Activated T-helper 1 cell treated with anti-CD3 and anti-CD28 coated beads, Interleukin-12 subunit alpha, Interleukin-12 subunit beta, Interleukin-2, Interleukin-4 antibody, amounts not matched to agents 30 ng/mL and 10 ng/mL and 1 ng/mL, durations not matched to agents 14 hours and 24 hours and 36 hours (primary cell): ENCODE data around the gene SH3GL2. TPM values are rescaled to one million over a fixed set of nuclear protein-coding genes. Genes with fewer than 3 reads are reported as not detected.

Experiments
- DNase-seq: peaks from one replicate; pipeline ENCODE4 v3.0.0; 2021; ENCODE audit warnings: low spot score
- H3K27ac Mint-ChIP-seq: one replicate; pipeline ENCODE4 v1.8.0; 2021; ENCODE audit warnings: mild to moderate bottlenecking, mixed read lengths
- H3K27me3 Mint-ChIP-seq: one replicate; pipeline ENCODE4 v1.8.0; 2022; ENCODE audit warnings: mild to moderate bottlenecking, moderate library complexity, mixed read lengths; ENCODE audit not compliant: insufficient read depth
- H3K36me3 Mint-ChIP-seq: one replicate; pipeline ENCODE4 v1.8.0; 2021; ENCODE audit warnings: low read depth, mixed read lengths
- H3K4me1 Mint-ChIP-seq: one replicate; pipeline ENCODE4 v1.8.0; 2021; ENCODE audit warnings: low read depth, mixed read lengths
- H3K4me3 Mint-ChIP-seq: one replicate; pipeline ENCODE4 v1.8.0; 2021; ENCODE audit warnings: mild to moderate bottlenecking, moderate library complexity, mixed read lengths
- H3K9me3 Mint-ChIP-seq: one replicate; pipeline ENCODE4 v1.8.0; 2021; ENCODE audit warnings: mixed read lengths
- intact Hi-C: fragments of 100-400 bp; cut with micrococcal nuclease; formaldehyde crosslinking; loops from one replicate; pipeline ENCODE4 v1.15.1; 2024
- total RNA-seq: library from RNA; stranded (reverse); gene quantifications from 2 replicates; pipeline ENCODE4 v1.2.3, GENCODE V29; 2022

SH3GL2 gene
- total RNA-seq, 1 donor from 2014 or later, result not detected

DNA sequence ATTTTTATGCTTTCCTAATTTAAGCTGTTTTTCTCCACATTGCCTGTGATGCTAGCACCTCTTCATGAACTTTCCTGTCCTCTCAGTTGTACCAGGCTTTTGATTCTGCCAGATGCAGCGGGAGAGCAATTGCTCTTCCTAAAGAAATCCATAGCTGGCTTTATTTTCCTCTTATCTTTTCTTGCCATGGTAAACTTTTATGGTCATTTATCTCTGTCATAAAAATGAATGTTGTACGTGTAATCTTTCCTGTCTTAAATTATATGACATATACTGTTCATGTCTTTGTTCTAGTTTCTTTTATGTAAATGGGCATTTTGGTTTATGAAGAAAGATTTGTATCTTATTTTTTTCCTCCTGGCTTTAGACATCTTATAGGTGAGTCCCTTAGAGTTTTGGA, 127.5 kb downstream of the SH3GL2 start:
- intact Hi-C loops, result no loop called here

DNA sequence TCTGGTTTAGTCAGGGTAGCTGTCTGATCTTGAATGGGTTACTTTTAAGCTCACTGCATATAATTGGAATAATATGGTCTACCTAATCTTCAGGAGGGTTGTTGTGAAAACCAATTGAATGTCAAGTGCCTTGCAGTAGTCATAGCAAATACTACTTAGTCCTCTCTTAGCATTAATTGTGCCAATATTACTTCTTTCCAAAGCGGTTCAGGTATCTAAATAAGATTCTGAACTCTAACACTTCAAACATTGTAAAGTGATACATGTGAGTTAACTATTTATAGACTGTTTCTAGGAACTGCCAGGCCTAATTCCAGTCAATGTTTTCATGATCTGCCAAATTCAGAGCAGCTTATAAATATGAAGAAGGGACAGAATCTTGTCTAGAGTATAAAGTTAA, 140.2 kb downstream of the SH3GL2 start:
- no peak overlapping the region for H3K27ac Mint-ChIP-seq
- no peaks in the 10 kb centered on the region for H3K4me1 Mint-ChIP-seq
- H3K4me3 Mint-ChIP-seq, result no peak overlapping the region
- no peaks in the 10 kb centered on the region for H3K36me3 Mint-ChIP-seq
- H3K27me3 Mint-ChIP-seq, result no peaks in the 10 kb centered on the region
- peaks cover 7% of the 10 kb centered on the region for H3K9me3 Mint-ChIP-seq
- intact Hi-C loops, result no loop called here
- DNase-seq, result no peak

More for the DNA sequence above, 127.5 kb downstream of the SH3GL2 start:
- Mint-ChIP-seq H3K9me3 (no peaks in the 10 kb centered on the region), H3K4me1 (no peaks in the 10 kb centered on the region), H3K27me3 (no peaks in the 10 kb centered on the region), H3K4me3 (no peak overlapping the region), H3K27ac (no peak overlapping the region), H3K36me3 (no peaks in the 10 kb centered on the region)
- DNase-seq, result no peak

GRCh38 chr9:17721954-17722353, 143.1 kb downstream of the SH3GL2 start:
- H3K27me3 Mint-ChIP-seq, result no peaks in the 10 kb centered on the region
- no peak overlapping the region for H3K27ac Mint-ChIP-seq
- H3K9me3 Mint-ChIP-seq, result peaks cover 20% of the 10 kb centered on the region
- no peaks in the 10 kb centered on the region for H3K4me1 Mint-ChIP-seq
- H3K36me3 Mint-ChIP-seq, result no peaks in the 10 kb centered on the region
- no peak for DNase-seq
- intact Hi-C loops, result no loop called here
- no peak overlapping the region for H3K4me3 Mint-ChIP-seq

DNA sequence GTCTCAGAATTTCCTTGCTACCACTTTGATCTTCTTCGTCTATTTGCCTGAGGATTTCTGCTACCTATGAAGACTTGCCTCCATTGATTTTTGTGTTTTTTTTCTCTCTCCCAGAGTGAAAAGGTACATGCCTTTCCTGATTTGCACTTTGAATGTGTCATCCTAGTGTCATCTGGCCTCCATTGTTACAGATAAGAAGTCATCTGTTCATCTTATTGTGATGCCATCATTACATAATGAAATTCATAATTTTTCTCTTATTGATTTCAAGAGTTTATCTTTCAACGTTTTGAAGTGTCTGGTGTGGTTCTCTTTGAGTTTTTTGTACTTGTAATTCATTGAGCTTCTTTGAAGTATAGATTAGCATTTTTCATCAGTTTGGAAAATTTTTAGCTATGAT, 144.8 kb downstream of the SH3GL2 start:
- Mint-ChIP-seq H3K4me3 (no peak overlapping the region), H3K36me3 (no peaks in the 10 kb centered on the region), H3K9me3 (peaks cover 20% of the 10 kb centered on the region), H3K27ac (no peak overlapping the region), H3K4me1 (no peaks in the 10 kb centered on the region), H3K27me3 (no peaks in the 10 kb centered on the region)
- no peak for DNase-seq
- intact Hi-C loops, result no loop called here

GRCh38 chr9:17725399-17726010, 146.6 kb downstream of the SH3GL2 start:
- Mint-ChIP-seq H3K27me3 (no peaks in the 10 kb centered on the region), H3K4me1 (no peaks in the 10 kb centered on the region), H3K4me3 (no peak overlapping the region), H3K36me3 (no peaks in the 10 kb centered on the region), H3K9me3 (peaks cover 29% of the 10 kb centered on the region), H3K27ac (no peak overlapping the region)
- no peak for DNase-seq
- intact Hi-C loops, result no loop called here

GRCh38 chr9:17726298-17726697, 147.4 kb downstream of the SH3GL2 start:
- no peak for DNase-seq
- no peaks in the 10 kb centered on the region for H3K36me3 Mint-ChIP-seq
- no peak overlapping the region for H3K4me3 Mint-ChIP-seq
- peaks cover 30% of the 10 kb centered on the region for H3K9me3 Mint-ChIP-seq
- intact Hi-C loops, result no loop called here
- no peaks in the 10 kb centered on the region for H3K27me3 Mint-ChIP-seq
- H3K27ac Mint-ChIP-seq, result no peak overlapping the region
- no peaks in the 10 kb centered on the region for H3K4me1 Mint-ChIP-seq

DNA sequence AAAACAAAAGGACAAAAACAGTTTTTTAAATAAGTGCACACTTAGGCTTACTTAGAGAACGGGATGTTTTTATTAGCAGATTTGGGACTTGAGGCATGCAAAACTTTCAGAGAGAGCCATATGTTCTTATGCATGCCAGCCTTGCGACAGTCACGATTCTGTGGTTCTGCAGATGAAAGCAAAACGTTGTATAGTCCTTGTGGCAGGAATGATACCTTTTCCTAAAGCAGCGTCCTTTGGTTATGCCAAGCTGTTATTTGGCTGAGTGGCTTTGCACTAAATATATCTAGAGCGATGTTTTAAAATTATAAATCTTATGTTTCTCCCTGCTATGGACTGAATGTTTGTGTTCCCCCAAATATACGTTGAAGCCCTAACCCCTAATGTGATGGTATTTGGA, 152.0 kb downstream of the SH3GL2 start:
- peaks cover 28% of the 10 kb centered on the region for H3K9me3 Mint-ChIP-seq
- H3K36me3 Mint-ChIP-seq, result no peaks in the 10 kb centered on the region
- H3K27me3 Mint-ChIP-seq, result no peaks in the 10 kb centered on the region
- intact Hi-C loops, result no loop called here
- no peak overlapping the region for H3K4me3 Mint-ChIP-seq
- H3K27ac Mint-ChIP-seq, result no peak overlapping the region
- no peaks in the 10 kb centered on the region for H3K4me1 Mint-ChIP-seq
- DNase-seq, result no peak

GRCh38 chr9:17731308-17731707, 152.4 kb downstream of the SH3GL2 start:
- H3K4me1 Mint-ChIP-seq, result no peaks in the 10 kb centered on the region
- no peaks in the 10 kb centered on the region for H3K27me3 Mint-ChIP-seq
- H3K36me3 Mint-ChIP-seq, result no peaks in the 10 kb centered on the region
- H3K4me3 Mint-ChIP-seq, result no peak overlapping the region
- intact Hi-C loops, result no loop called here
- H3K27ac Mint-ChIP-seq, result no peak overlapping the region
- peaks cover 25% of the 10 kb centered on the region for H3K9me3 Mint-ChIP-seq
- no peak for DNase-seq

DNA sequence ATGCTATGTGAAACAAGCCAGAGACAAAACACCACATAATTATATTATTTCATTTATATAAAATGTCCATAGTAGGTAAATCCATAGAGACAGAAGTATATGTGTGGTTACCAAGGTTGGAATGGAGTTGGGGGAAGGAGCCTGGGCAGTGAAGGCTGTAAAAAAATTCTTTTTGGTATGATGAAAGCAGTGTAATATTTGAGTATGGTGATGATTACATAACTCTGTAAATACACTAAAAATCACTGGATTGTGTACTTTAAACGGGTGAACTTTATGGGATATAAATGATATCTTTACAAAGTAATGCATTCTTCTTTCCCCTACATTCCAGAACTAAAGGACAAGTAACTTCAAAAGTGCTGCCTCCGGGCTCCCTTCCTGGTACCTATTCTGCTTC, 155.8 kb downstream of the SH3GL2 start:
- no peaks in the 10 kb centered on the region for H3K4me1 Mint-ChIP-seq
- no peaks in the 10 kb centered on the region for H3K27me3 Mint-ChIP-seq
- no peak overlapping the region for H3K4me3 Mint-ChIP-seq
- H3K36me3 Mint-ChIP-seq, result no peaks in the 10 kb centered on the region
- peaks cover 25% of the 10 kb centered on the region for H3K9me3 Mint-ChIP-seq
- DNase-seq, result no peak
- no peak overlapping the region for H3K27ac Mint-ChIP-seq
- intact Hi-C loops, result no loop called here

- H3K27ac Mint-ChIP-seq, result no peak overlapping the region
- no peaks in the 10 kb centered on the region for H3K36me3 Mint-ChIP-seq
- no peak overlapping the region for H3K4me3 Mint-ChIP-seq
- H3K27me3 Mint-ChIP-seq, result no peaks in the 10 kb centered on the region
- H3K9me3 Mint-ChIP-seq, result peaks cover 19% of the 10 kb centered on the region
- intact Hi-C loops, result no loop called here
- DNase-seq, result no peak
- H3K4me1 Mint-ChIP-seq, result no peaks in the 10 kb centered on the region
Observed at GRCh38 chr9:17735859-17736258, 157.0 kb downstream of the SH3GL2 start.

- Mint-ChIP-seq H3K27me3 (no peaks in the 10 kb centered on the region), H3K27ac (no peak overlapping the region), H3K4me3 (no peak overlapping the region), H3K9me3 (peaks cover 12% of the 10 kb centered on the region), H3K4me1 (no peaks in the 10 kb centered on the region), H3K36me3 (no peaks in the 10 kb centered on the region)
- DNase-seq, result no peak
- intact Hi-C loops, result no loop called here
Observed at GRCh38 chr9:17739022-17739421, 160.2 kb downstream of the SH3GL2 start.

- Mint-ChIP-seq H3K27me3 (no peaks in the 10 kb centered on the region), H3K4me3 (no peak overlapping the region), H3K36me3 (no peaks in the 10 kb centered on the region), H3K9me3 (peaks cover 12% of the 10 kb centered on the region), H3K27ac (no peak overlapping the region), H3K4me1 (no peaks in the 10 kb centered on the region)
- intact Hi-C loops, result no loop called here
- no peak for DNase-seq
Observed at GRCh38 chr9:17739736-17740135, 160.9 kb downstream of the SH3GL2 start.

GRCh38 chr9:17742067-17742466, 163.2 kb downstream of the SH3GL2 start:
- peaks cover 7% of the 10 kb centered on the region for H3K9me3 Mint-ChIP-seq
- no peak overlapping the region for H3K27ac Mint-ChIP-seq
- no peak for DNase-seq
- no peaks in the 10 kb centered on the region for H3K27me3 Mint-ChIP-seq
- intact Hi-C loops, result no loop called here
- H3K4me1 Mint-ChIP-seq, result no peaks in the 10 kb centered on the region
- no peak overlapping the region for H3K4me3 Mint-ChIP-seq
- H3K36me3 Mint-ChIP-seq, result no peaks in the 10 kb centered on the region

- Mint-ChIP-seq H3K27me3 (no peaks in the 10 kb centered on the region), H3K27ac (no peak overlapping the region), H3K36me3 (no peaks in the 10 kb centered on the region), H3K4me1 (no peaks in the 10 kb centered on the region), H3K4me3 (no peak overlapping the region), H3K9me3 (peaks cover 3% of the 10 kb centered on the region)
- intact Hi-C loops, result no loop called here
- no peak for DNase-seq
Observed at GRCh38 chr9:17744786-17745185, 165.9 kb downstream of the SH3GL2 start.
